OCI-LY7 (cell line): Measurements from ENCODE around the gene CIAO3. TPM values are rescaled to one million over a fixed set of nuclear protein-coding genes. Genes with fewer than 3 reads are reported as not detected.

ENCODE experiments used
- BruUV-seq: library from RNA; stranded (reverse); fragments of 400-500 nt; replicated peaks from 2 replicates; lab custom pipeline; 2021; lab: Mats Ljungman, UMichigan
- CTCF ChIA-PET: fragments of 300-600 bp; sonication (Branson Sonifier 250); formaldehyde crosslinking; loops from one replicate; lab custom pipeline; 2022; ENCODE audit warnings: antibody characterized with exemption; ENCODE audit not compliant: unreplicated experiment; lab: Charles Lee
- POLR2A ChIA-PET: fragments of 300-600 bp; sonication (Branson Sonifier 250); formaldehyde crosslinking; loops from one replicate; lab custom pipeline; 2022; ENCODE audit warnings: antibody characterized with exemption; lab: Charles Lee
- DNase-seq: peaks from one replicate; pipeline ENCODE4 v3.0.0-alpha.2; 2015; ENCODE audit warnings: low spot score
- H2AFZ ChIP-seq: fragments of 200-600 bp; sonication (generic), shearing (Covaris generic); 2 replicates; pipeline ENCODE4 v1.6.1; 2014; ENCODE audit warnings: mild to moderate bottlenecking, antibody characterized with exemption, low read length, moderate library complexity
- H3K27ac ChIP-seq: fragments of 200-600 bp; sonication (generic); 2 replicates; pipeline ENCODE4 v1.5.1; 2014; ENCODE audit warnings: mixed run types, low read depth, mild to moderate bottlenecking, moderate library complexity, low read length, inconsistent platforms; ENCODE audit not compliant: poor library complexity, severe bottlenecking
- H3K36me3 ChIP-seq: fragments of 200-600 bp; sonication (generic); 2 replicates; pipeline ENCODE4 v1.6.1; 2014; ENCODE audit warnings: mild to moderate bottlenecking, antibody characterized with exemption, low read length, moderate library complexity, mixed read lengths; ENCODE audit not compliant: insufficient read depth
- H3K4me1 ChIP-seq: fragments of 200-600 bp; sonication (generic); 2 replicates; pipeline ENCODE4 v1.5.1; 2014; ENCODE audit warnings: mild to moderate bottlenecking, low read length; ENCODE audit not compliant: insufficient read depth, poor library complexity, severe bottlenecking
- H3K4me2 ChIP-seq: fragments of 200-600 bp; sonication (generic); 2 replicates; pipeline ENCODE4 v1.6.1; 2014; ENCODE audit warnings: mild to moderate bottlenecking, low read length
- H3K4me3 ChIP-seq: fragments of 200-600 bp; sonication (generic); 2 replicates; pipeline ENCODE4 v1.5.1; 2014; ENCODE audit warnings: mild to moderate bottlenecking, low read depth, low read length; ENCODE audit not compliant: poor library complexity, severe bottlenecking
- H3K79me2 ChIP-seq: fragments of 200-600 bp; sonication (generic); 2 replicates; pipeline ENCODE4 v1.6.1; 2016; ENCODE audit warnings: low read depth, mild to moderate bottlenecking, low read length, moderate library complexity, mixed read lengths; ENCODE audit not compliant: insufficient read depth
- H3K9me2 ChIP-seq: fragments of 200-600 bp; sonication (generic); 2 replicates; pipeline ENCODE4 v1.6.1; 2016; ENCODE audit warnings: mild to moderate bottlenecking, low read length, mixed read lengths; ENCODE audit not compliant: insufficient read depth
- H3K9me3 ChIP-seq: fragments of 200-600 bp; sonication (generic); 2 replicates; pipeline ENCODE4 v1.6.1; 2014; ENCODE audit warnings: mild to moderate bottlenecking, mixed run types, low read length, mixed read lengths
- H4K20me1 ChIP-seq: fragments of 200-600 bp; sonication (generic); 2 replicates; pipeline ENCODE4 v1.6.1; 2014; ENCODE audit warnings: mild to moderate bottlenecking, antibody characterized with exemption, low read length, moderate library complexity, mixed read lengths; ENCODE audit not compliant: insufficient read depth
- CTCF ChIP-seq: fragments of 200-600 bp; sonication (generic); conservative IDR thresholded peaks from 2 replicates; pipeline ENCODE4 v1.5.1; 2014; ENCODE audit warnings: mild to moderate bottlenecking, antibody characterized with exemption, low read length, moderate library complexity, mixed read lengths
- EZH2phosphoT487 ChIP-seq: fragments of 200-600 bp; sonication (generic); IDR thresholded peaks from 2 replicates; pipeline ENCODE4 v1.6.1; 2018; ENCODE audit warnings: low read depth, borderline replicate concordance, mild to moderate bottlenecking, mixed run types, antibody characterized with exemption, low read length, moderate library complexity, mixed read lengths
- intact Hi-C: fragments of 100-400 bp; cut with micrococcal nuclease; formaldehyde crosslinking; loops from one replicate; pipeline ENCODE4 v1.10.0; 2022; ENCODE audit not compliant: unreplicated experiment
- total RNA-seq, 2 experiments: library from RNA; depleted of rRNA in 1 of 2; stranded (reverse); fragments of >200 nt in 1 of 2; shearing (Covaris generic) in 1 of 2; gene quantifications; 2 replicates each; pipeline ENCODE4 v1.2.3, GENCODE V29; 2014 to 2022

Gene CIAO3
- total RNA-seq, 2 experiments from 2014 or later: 156 to 169 TPM

- no peak overlapping the region for H2AFZ ChIP-seq
- ChIA-PET POLR2A (no interaction called here), CTCF (no interaction called here)
- H3K4me1 ChIP-seq: peaks cover 9% of the 10 kb centered on the region
- H3K36me3 ChIP-seq: peaks cover 28% of the 10 kb centered on the region
- TF ChIP-seq CTCF (no peak), EZH2phosphoT487 (no peak)
- H3K79me2 ChIP-seq: peaks cover 19% of the 10 kb centered on the region; the same call in 1 of the 2 replicates
- no peak for DNase-seq
- no peak overlapping the region for H3K4me3 ChIP-seq
- H4K20me1 ChIP-seq: 0 out of 2 replicates have a peak, but pooled peaks cover 4% of the 10 kb centered on the region
- no TSS peak for BruUV-seq
- intact Hi-C loops: no loop called here
- H3K9me2 ChIP-seq: no peaks in the 10 kb centered on the region
- no peak overlapping the region for H3K4me2 ChIP-seq
- no peaks in the 10 kb centered on the region for H3K9me3 ChIP-seq
- H3K27ac ChIP-seq: no peak overlapping the region
These were observed 42.8 kb upstream of the CIAO3 start for GRCh38 chr16:783404-784161.

DNA sequence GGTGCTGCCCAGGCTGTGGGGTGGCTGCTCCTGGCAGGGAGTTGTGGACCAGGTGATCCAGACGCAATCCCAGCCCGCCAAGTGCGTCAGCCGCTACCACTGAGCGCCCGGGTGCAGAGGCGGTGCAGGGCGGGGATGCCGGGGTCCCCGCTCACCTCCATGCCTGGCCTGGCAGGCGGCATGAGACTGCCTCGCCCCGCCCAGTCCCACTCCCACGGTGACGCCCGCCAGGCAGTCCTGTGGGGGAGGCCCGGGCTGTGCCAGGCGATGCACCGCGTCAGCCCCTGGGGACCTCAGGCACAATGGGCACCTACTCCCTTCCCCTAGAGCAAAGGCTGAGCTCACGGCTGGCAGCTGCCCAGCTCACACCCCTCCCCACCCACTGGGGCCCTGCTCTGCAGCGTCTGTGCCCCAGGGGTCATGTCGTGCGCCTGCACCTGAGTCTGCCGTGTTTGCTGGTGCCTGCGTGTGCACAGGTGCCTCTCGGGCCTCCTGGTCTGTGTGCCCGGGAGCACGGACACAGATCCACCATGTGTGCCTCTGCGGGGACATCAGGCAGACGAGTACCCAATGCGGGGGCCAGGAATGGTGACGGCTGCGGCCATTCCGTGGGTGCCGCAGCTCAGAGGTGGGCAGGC lies 42.1 kb upstream of the CIAO3 start:
- intact Hi-C loops: no loop called here

More for the DNA sequence above, 42.1 kb upstream of the CIAO3 start:
- Histone ChIP-seq H3K4me2 (no peak overlapping the region), H3K27ac (no peak overlapping the region), H3K9me3 (no peaks in the 10 kb centered on the region), H3K4me1 (peaks cover 9% of the 10 kb centered on the region), H3K4me3 (no peak overlapping the region), H4K20me1 (0 out of 2 replicates have a peak, but pooled peaks cover 3% of the 10 kb centered on the region), H3K9me2 (no peaks in the 10 kb centered on the region), H2AFZ (no peak overlapping the region), H3K36me3 (peaks cover 28% of the 10 kb centered on the region), H3K79me2 (peaks cover 17% of the 10 kb centered on the region; the same call in 1 of the 2 replicates)
- DNase-seq: no peak
- TF ChIP-seq EZH2phosphoT487: no peak
- TF ChIP-seq CTCF: no peak
- CTCF ChIA-PET: no interaction called here
- POLR2A ChIA-PET: no interaction called here
- BruUV-seq: no TSS peak
